Pancreas (tissue), 10 donors: ENCODE data around the gene NEUROG1. TPM values are rescaled to one million over a fixed set of nuclear protein-coding genes. Genes with fewer than 3 reads are reported as not detected.

Experiments used
- ATAC-seq, 4 donors: fragments of 200-7000 bp; cut with Tn5 transposase; one replicate each; pipeline versions ENCODE4 v1.8.0 to v1.9.1; 2020; ENCODE audit warnings: mild to moderate bottlenecking in 4 of 4, moderate library complexity in 4 of 4
- DNase-seq, 6 donors: peaks; one replicate each; pipeline ENCODE4 v3.0.0-alpha.2; 2020
- FAIRE-seq: peaks from 2 replicates; lab custom pipeline; 2012; peaks lifted over from hg19 to GRCh38; lab: Jason Lieb, UNC
- H3K27ac ChIP-seq, 4 donors: fragments of 200-600 bp; sonication (generic); 1 replicate in 3 of 4; 2 replicates in 1 of 4; pipeline versions ENCODE4 v1.5.0 to v1.8.0; 2020
- H3K27me3 ChIP-seq, 4 donors: fragments of 200-600 bp; one replicate each; pipeline ENCODE4 v1.8.0; 2021
- H3K36me3 ChIP-seq, 3 donors: fragments of 200-600 bp; sonication (generic) in 1 of 3; one replicate each; pipeline versions ENCODE4 v1.5.0 to v1.8.0; 2020 to 2021
- H3K4me1 ChIP-seq, 3 donors: fragments of 200-600 bp; one replicate each; pipeline ENCODE4 v1.8.0; 2021
- H3K4me3 ChIP-seq, 4 donors: fragments of 200-600 bp; sonication (generic) in 2 of 4; one replicate each; pipeline versions ENCODE4 v1.5.0 to v1.8.0; 2020 to 2021
- H3K9me3 ChIP-seq, 4 donors: fragments of 200-600 bp; one replicate each; pipeline ENCODE4 v1.8.0; 2021
- WGBS, 2 donors: extraction: QIAGEN DNeasy Blood & Tissue Kit; methylation state at CpG; one replicate each; pipeline ENCODE4 v1.1.7; 2013; 5-methylcytosine and 5-hydroxymethylcytosine counted together
- intact Hi-C, 3 donors: fragments of 100-400 bp; cut with DNase I; formaldehyde crosslinking; loops; one replicate each; pipeline versions ENCODE4 v1.11.1 to v1.14.2; 2022
- polyA plus RNA-seq, 2 donors: library from polyadenylated mRNA; stranded (reverse); fragments of 200-250 nt; gene quantifications; one replicate each; pipeline ENCODE4 v1.2.3, GENCODE V29; 2013
- total RNA-seq, 6 donors: library from RNA; stranded (reverse); fragmentation: NEBNext Ultra II Directional in 4 of 6; extraction: Animal tissue kit (Norgen Biotek cat#: 25700) in 4 of 6; gene quantifications; one replicate each; pipeline versions ENCODE4 v1.2.1 to v1.2.4, GENCODE V29; 2021 to 2023
- TF ChIP-seq, protein P1 (sequence below), 4 donors: fragments of 200-600 bp; sonication (generic) in 3 of 4; IDR thresholded peaks; one replicate each; pipeline versions ENCODE4 v1.5.0 to v1.8.0; 2021; ENCODE audit warnings: antibody characterized with exemption in 4 of 4
- donor health status: healthy with polysubstance abuse.
- donor health status: DM: no; HTN: no; CAD: no; lungs with moderate emphysema.
- donor health status: DM: no; HTN: no; CAD: no.
- donor health status: control.
- donor health status: control.
- donor health status: Bipolar disorder and iron deficiency.
- donor health status: DM: yes; HTN: yes; CAD: no.
- donor health status: DM: no; HTN: no; CAD: no.
- donor health status: DM: no; HTN: no; CAD: no.
- donor health status: DM: yes; HTN: yes; CAD: no.

Gene NEUROG1
- total and polyA plus RNA-seq, 8 donors = not detected

DNA sequence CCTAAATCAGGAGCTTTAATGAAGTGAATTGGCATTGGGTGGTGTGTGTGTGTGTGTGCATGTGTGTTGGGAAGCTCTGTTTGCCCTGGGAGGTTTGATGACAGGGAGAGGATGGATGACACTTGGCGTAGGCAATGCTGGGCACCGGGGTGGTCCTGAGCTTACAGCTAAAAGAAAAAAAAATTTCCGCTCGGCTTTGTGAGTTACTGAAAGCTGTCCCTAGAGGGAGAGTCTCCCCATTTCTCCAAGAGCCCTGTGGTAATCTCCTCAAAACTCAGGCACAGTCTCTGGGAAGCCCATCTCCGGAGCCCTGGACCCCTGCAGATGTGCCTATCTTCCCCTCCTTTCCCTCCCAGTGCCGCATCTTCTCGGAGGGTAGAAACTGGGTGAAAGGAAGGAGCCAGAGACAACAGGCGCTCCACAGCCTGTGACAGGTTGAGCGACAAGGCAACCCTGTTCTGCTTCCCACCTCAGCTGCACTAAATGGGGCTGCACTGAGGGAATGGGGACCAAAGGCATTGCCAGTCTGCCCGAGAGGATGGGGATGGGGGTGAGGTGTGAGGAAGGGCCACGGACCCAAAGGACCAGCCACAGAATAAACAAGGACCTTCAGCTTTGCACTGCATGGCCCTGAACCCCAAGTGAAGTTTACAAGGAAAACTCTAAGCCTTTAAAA is 47.8 kb downstream of the NEUROG1 start:
- Histone ChIP-seq H3K27ac (no peak overlapping the region), H3K27me3 (peaks cover 0 to 17% (median 6%) of the 10 kb centered on the region in 4 donors), H3K4me3 (no peak overlapping the region), H3K36me3 (no peaks in the 10 kb centered on the region), H3K9me3 (no peaks in the 10 kb centered on the region), H3K4me1 (peaks cover 0 to 9% (median 3%) of the 10 kb centered on the region in 3 donors)
- no peak for DNase-seq
- TF ChIP-seq, protein P1, sequence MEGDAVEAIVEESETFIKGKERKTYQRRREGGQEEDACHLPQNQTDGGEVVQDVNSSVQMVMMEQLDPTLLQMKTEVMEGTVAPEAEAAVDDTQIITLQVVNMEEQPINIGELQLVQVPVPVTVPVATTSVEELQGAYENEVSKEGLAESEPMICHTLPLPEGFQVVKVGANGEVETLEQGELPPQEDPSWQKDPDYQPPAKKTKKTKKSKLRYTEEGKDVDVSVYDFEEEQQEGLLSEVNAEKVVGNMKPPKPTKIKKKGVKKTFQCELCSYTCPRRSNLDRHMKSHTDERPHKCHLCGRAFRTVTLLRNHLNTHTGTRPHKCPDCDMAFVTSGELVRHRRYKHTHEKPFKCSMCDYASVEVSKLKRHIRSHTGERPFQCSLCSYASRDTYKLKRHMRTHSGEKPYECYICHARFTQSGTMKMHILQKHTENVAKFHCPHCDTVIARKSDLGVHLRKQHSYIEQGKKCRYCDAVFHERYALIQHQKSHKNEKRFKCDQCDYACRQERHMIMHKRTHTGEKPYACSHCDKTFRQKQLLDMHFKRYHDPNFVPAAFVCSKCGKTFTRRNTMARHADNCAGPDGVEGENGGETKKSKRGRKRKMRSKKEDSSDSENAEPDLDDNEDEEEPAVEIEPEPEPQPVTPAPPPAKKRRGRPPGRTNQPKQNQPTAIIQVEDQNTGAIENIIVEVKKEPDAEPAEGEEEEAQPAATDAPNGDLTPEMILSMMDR (IDR thresholded peaks at IDR 0.05) = no peak
- ATAC-seq = no peak
- 19 to 21% methylated on average over 11 of the region's 11 CpGs for WGBS, 2 donors
- intact Hi-C loops = no loop called here
- FAIRE-seq = no peak

DNA sequence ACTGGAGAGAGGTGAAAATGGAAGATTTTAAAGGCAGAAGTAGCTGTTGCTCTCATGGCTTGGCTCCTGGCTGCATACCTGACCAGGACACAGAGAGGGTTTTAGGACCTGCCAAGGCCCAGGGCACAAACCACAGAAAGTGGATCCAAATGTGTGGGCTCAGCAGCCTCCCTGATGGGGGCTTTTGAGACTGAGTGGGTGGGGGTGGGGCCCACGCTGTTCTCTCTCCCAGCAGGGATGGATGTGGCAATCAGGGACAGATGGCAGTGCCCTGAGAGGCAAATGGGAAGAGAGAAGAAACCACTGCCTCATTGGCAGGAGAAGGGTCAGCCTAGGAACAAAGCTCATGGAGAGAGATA is 48.7 kb downstream of the NEUROG1 start:
- TF ChIP-seq, protein P1 (IDR thresholded peaks at IDR 0.05) = no peak
- Histone ChIP-seq H3K4me3 (no peak overlapping the region), H3K9me3 (no peaks in the 10 kb centered on the region), H3K36me3 (no peaks in the 10 kb centered on the region), H3K4me1 (peaks cover 0 to 9% (median 3%) of the 10 kb centered on the region in 3 donors), H3K27me3 (peaks cover 0 to 13% (median 6%) of the 10 kb centered on the region in 4 donors), H3K27ac (no peak overlapping the region)
- 40 to 44% methylated on average over 1 of the region's 1 CpG for WGBS, 2 donors
- no peak for FAIRE-seq
- intact Hi-C loops = no loop called here
- no peak for ATAC-seq
- DNase-seq = no peak

DNA sequence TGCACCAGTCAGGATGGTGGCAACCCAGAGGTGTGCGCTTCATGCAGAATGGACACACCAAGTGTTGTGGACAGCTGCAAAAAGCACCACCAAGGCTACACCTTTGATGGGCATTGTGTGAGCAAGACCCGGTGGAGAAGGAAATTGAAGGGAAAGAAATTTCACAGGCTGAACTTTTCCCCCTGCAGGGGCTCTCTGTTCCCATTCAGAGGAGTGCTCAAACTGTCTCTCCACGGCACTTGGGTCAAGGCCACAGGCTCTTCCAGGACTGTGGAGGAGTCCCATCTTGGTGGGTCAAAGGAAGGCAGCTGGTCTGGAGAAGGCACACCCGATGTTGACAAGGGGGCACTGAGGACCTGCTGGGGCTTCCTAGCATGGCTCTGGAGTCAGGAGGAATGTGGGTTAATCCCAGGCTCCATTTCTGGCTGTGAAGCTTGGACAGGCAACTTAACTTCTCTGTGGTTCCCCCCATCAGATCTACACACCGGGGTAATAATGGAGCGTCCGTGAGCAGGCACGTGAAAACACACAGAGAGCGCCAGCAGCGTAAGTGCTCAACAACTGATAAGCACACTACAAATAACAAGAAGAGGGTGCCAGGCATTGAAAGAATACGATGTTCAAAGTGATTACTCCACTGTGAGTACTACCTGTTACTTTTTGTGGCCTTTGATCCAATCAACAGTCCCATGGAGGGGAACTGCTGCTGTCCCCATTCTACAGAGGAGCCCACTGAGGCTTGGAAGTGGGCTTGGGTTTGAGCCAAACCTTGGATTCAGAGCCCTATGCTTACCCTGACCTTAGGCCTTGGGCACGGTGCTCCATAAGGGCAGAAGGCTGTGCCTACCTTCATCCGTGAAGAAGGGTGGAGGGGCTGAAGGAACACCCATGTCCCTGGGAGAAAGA is 49.4 kb downstream of the NEUROG1 start:
- intact Hi-C loops = no loop called here
- WGBS, 2 donors = 37 to 44% methylated on average over 13 of the region's 13 CpGs
- no peak for FAIRE-seq

DNA sequence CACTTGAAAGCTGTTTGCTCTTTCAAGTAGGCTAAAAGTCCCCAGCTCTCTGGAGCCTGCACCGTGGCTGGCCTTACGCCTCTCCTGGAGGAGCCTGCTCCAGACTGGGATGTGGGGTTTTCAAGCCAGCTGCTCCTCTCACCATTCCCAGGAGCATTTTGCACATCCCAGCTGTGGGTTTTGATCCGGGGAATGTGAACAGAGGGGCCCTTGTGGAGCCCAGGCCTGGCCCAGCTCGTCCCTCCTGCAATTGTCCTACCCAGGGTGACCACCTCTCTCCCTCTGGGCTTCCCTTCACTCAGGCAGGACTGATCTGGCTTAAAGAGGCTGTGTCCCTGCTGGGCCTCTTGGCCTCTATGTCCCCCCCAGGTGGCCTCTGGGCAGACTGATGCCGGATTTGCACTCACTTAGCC is 51.1 kb downstream of the NEUROG1 start:
- no peak for DNase-seq
- FAIRE-seq = no peak
- Histone ChIP-seq H3K27ac (no peak overlapping the region), H3K4me3 (no peak overlapping the region), H3K4me1 (peaks cover 0 to 9% (median 3%) of the 10 kb centered on the region in 3 donors), H3K27me3 (peaks cover 0 to 3% (median 0%) of the 10 kb centered on the region in 4 donors), H3K36me3 (no peaks in the 10 kb centered on the region), H3K9me3 (no peaks in the 10 kb centered on the region)
- TF ChIP-seq, protein P1 (IDR thresholded peaks at IDR 0.05) = no peak
- 57 to 58% methylated on average over 5 of the region's 5 CpGs for WGBS, 2 donors
- no peak for ATAC-seq
- intact Hi-C loops = no loop called here

More for the DNA sequence above, 49.4 kb downstream of the NEUROG1 start:
- DNase-seq = no peak
- Histone ChIP-seq H3K27me3 (peaks cover 0 to 8% (median 6%) of the 10 kb centered on the region in 4 donors), H3K36me3 (no peaks in the 10 kb centered on the region), H3K4me3 (no peak overlapping the region), H3K9me3 (no peaks in the 10 kb centered on the region), H3K4me1 (peaks cover 0 to 9% (median 3%) of the 10 kb centered on the region in 3 donors), H3K27ac (no peak overlapping the region)
- TF ChIP-seq, protein P1 (IDR thresholded peaks at IDR 0.05) = no peak
- ATAC-seq = no peak

Other genes with a start within 250 kb of the NEUROG1 start
- 10 to 100 TPM; 25.7 to 72.1 (median 36.5) TPM for gene MACROH2A1, start 136.7 kb downstream of the NEUROG1 start, total RNA-seq
- 10 to 100 TPM; 50.6 to 69.6 TPM for gene MACROH2A1, start 136.7 kb downstream of the NEUROG1 start, polyA plus RNA-seq
- gene DCANP1, start 88.6 kb downstream of the NEUROG1 start, total RNA-seq = not detected
- gene DCANP1, start 88.6 kb downstream of the NEUROG1 start, polyA plus RNA-seq = not detected
- under 1 TPM in 2 of 6 donors, not detected in 4; 0.12 to 0.21 TPM for gene TIFAB, start 83.6 kb downstream of the NEUROG1 start, total RNA-seq
- not detected for gene TIFAB, start 83.6 kb downstream of the NEUROG1 start, polyA plus RNA-seq
- 10 to 100 TPM in 2 of 6 donors, 1 to 10 TPM in 3, under 1 TPM in 1; 0.93 to 19.6 (median 2.4) TPM for gene CXCL14, start 43.0 kb upstream of the NEUROG1 start, total RNA-seq
- 1 to 10 TPM; 5.9 to 9.5 TPM for gene CXCL14, start 43.0 kb upstream of the NEUROG1 start, polyA plus RNA-seq